ENCODE results near the gene LRRC37B.
"Not testable (repeated sequence)": the region's sequence is repeated elsewhere in the genome, so short reads cannot be mapped to it uniquely, and the experiment has no call there.

GRCh38 chr17:32056500-32056899 lies 49.3 kb downstream of the LRRC37B start:
- not testable (repeated sequence) for TF ChIP-seq CTCF, POLR2A (IDR thresholded peaks at IDR 0.05)
